ENCODE data around the gene BRMS1.
A peak's percentile ranks its signal among the peaks of the same experiment; 100 is the strongest.
"Not testable (repeated sequence)": the region's sequence is repeated elsewhere in the genome, so short reads cannot be mapped to it uniquely, and the experiment has no call there.

The BRMS1 gene

GRCh38 chr11:66362481-66363147 is 17.7 kb upstream of the BRMS1 start:
- no peak for DNase-seq

- no peak for DNase-seq
Measured at GRCh38 chr11:66361502-66361941, 16.6 kb upstream of the BRMS1 start.

GRCh38 chr11:66360406-66361073 is 15.6 kb upstream of the BRMS1 start:
- no peak for DNase-seq

- no peak for DNase-seq
Measured at GRCh38 chr11:66359662-66360087, 14.8 kb upstream of the BRMS1 start.

- not testable (repeated sequence) for DNase-seq
Measured at GRCh38 chr11:66350560-66351235, 5.8 kb upstream of the BRMS1 start.

GRCh38 chr11:66349084-66349386 is 4.1 kb upstream of the BRMS1 start:
- DNase-seq: no peak

GRCh38 chr11:66347425-66348276 is 2.7 kb upstream of the BRMS1 start, which contains the start of gene B4GAT1:
TSS of gene B4GAT1 (minus strand) at chr11:66347629. CDS start at chr11:66347545, 84 bp downstream.
- peak; percentile 76 to 82 for DNase-seq

- no peak for DNase-seq
Measured at GRCh38 chr11:66346476-66347424, 1.8 kb upstream of the BRMS1 start.

GRCh38 chr11:66345316-66345649 is 379 bp upstream of the BRMS1 start:
- DNase-seq: no peak

- no peak for DNase-seq
Measured at GRCh38 chr11:66343176-66343575, 1.7 kb downstream of the BRMS1 start.

GRCh38 chr11:66341502-66342126 is 3.3 kb downstream of the BRMS1 start:
- no peak for DNase-seq

GRCh38 chr11:66340596-66341501 is 4.1 kb downstream of the BRMS1 start:
- DNase-seq: no peak

GRCh38 chr11:66339686-66340483 is 5.0 kb downstream of the BRMS1 start:
- DNase-seq: no peak

- no peak for DNase-seq
Measured at GRCh38 chr11:66339162-66339675, 5.7 kb downstream of the BRMS1 start.

- DNase-seq: no peak
Measured at GRCh38 chr11:66338276-66339161, 6.4 kb downstream of the BRMS1 start.

- DNase-seq: peak in 1 of 2 experiments; percentile 46
Measured at GRCh38 chr11:66337103-66337899, 7.6 kb downstream of the BRMS1 start.
